HEK293 (cell line): ENCODE results near the gene PRKCD.

ENCODE experiments used
- CTCF ChIP-seq: fragments of 450-650 bp; formaldehyde crosslinking; IDR thresholded peaks from 2 replicates; pipeline ENCODE4 v1.5.1; 2016; ENCODE audit warnings: missing biosample characterization, missing genetic modification characterization
- IKZF3 ChIP-seq: fragments of 450-650 bp; IDR thresholded peaks from 2 replicates; pipeline ENCODE4 v1.5.0; 2018; ENCODE audit warnings: missing biosample characterization, mild to moderate bottlenecking, missing genetic modification characterization, moderate library complexity
- ZFP69B ChIP-seq: fragments of 450-650 bp; formaldehyde crosslinking; IDR thresholded peaks from 2 replicates; pipeline ENCODE4 v1.5.1; 2016; ENCODE audit warnings: missing biosample characterization, missing genetic modification characterization
- ZNF121 ChIP-seq: fragments of 450-650 bp; formaldehyde crosslinking; IDR thresholded peaks from 2 replicates; pipeline ENCODE4 v1.5.1; 2016; ENCODE audit warnings: missing biosample characterization, missing genetic modification characterization
- ZNF501 ChIP-seq: fragments of 450-650 bp; formaldehyde crosslinking; IDR thresholded peaks from 2 replicates; pipeline ENCODE4 v1.5.1; 2016; ENCODE audit warnings: missing biosample characterization, missing genetic modification characterization
- ZNF548 ChIP-seq: fragments of 450-650 bp; formaldehyde crosslinking; IDR thresholded peaks from 2 replicates; pipeline ENCODE4 v1.5.1; 2016; ENCODE audit warnings: missing biosample characterization, missing genetic modification characterization
- ZNF658 ChIP-seq: fragments of 450-650 bp; formaldehyde crosslinking; IDR thresholded peaks from 2 replicates; pipeline ENCODE4; 2016; ENCODE audit warnings: missing biosample characterization, missing genetic modification characterization
- TF ChIP-seq, protein P1 (sequence below): fragments of 450-650 bp; formaldehyde crosslinking; IDR thresholded peaks from 2 replicates; pipeline ENCODE4 v1.5.1; 2016; ENCODE audit warnings: missing biosample characterization, missing genetic modification characterization, low read depth
- TF ChIP-seq, protein P2 (sequence below): fragments of 450-650 bp; formaldehyde crosslinking; IDR thresholded peaks from 2 replicates; pipeline ENCODE4 v1.5.1; 2016; ENCODE audit warnings: missing biosample characterization, missing genetic modification characterization
- TF ChIP-seq, protein P3 (sequence below): fragments of 450-650 bp; formaldehyde crosslinking; IDR thresholded peaks from 2 replicates; pipeline ENCODE4 v1.5.1; 2017; ENCODE audit warnings: missing biosample characterization, mild to moderate bottlenecking, missing genetic modification characterization, moderate library complexity

DNA sequence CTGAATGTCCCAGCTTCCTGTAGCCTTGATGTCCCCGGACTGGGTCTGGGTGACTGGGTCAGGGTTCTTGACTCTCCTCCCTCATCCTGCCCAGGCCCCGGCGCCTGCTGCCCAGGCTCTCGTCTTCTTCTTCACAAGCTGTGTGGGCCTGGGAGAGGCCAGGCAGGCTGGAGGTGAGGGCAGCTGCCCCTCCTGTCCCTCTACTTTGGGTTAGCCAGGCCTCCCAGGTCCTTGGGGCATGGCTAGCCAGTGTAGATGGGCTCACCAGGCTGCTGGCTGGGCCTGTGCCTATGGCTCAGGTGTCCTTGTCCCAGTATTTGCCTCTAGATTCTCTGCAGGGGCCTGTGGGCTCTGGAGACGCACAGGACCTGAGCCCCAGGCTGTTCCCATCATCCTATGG lies 63.0 kb downstream of the PRKCD start:
- TF ChIP-seq CTCF (tag by site-specific recombination): no peak
- no peak for TF ChIP-seq ZFP69B
- TF ChIP-seq ZNF121 (tag by site-specific recombination): no peak
- TF ChIP-seq IKZF3 (tag by site-specific recombination): no peak
- no peak for TF ChIP-seq ZNF548 (tag by site-specific recombination)
- TF ChIP-seq, protein P1, sequence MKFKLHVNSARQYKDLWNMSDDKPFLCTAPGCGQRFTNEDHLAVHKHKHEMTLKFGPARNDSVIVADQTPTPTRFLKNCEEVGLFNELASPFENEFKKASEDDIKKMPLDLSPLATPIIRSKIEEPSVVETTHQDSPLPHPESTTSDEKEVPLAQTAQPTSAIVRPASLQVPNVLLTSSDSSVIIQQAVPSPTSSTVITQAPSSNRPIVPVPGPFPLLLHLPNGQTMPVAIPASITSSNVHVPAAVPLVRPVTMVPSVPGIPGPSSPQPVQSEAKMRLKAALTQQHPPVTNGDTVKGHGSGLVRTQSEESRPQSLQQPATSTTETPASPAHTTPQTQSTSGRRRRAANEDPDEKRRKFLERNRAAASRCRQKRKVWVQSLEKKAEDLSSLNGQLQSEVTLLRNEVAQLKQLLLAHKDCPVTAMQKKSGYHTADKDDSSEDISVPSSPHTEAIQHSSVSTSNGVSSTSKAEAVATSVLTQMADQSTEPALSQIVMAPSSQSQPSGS (tag by site-specific recombination): no peak
- no peak for TF ChIP-seq ZNF658 (tag by site-specific recombination)
- TF ChIP-seq, protein P2, sequence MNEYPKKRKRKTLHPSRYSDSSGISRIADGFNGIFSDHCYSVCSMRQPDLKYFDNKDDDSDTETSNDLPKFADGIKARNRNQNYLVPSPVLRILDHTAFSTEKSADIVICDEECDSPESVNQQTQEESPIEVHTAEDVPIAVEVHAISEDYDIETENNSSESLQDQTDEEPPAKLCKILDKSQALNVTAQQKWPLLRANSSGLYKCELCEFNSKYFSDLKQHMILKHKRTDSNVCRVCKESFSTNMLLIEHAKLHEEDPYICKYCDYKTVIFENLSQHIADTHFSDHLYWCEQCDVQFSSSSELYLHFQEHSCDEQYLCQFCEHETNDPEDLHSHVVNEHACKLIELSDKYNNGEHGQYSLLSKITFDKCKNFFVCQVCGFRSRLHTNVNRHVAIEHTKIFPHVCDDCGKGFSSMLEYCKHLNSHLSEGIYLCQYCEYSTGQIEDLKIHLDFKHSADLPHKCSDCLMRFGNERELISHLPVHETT (tag by site-specific recombination): no peak
- TF ChIP-seq, protein P3, sequence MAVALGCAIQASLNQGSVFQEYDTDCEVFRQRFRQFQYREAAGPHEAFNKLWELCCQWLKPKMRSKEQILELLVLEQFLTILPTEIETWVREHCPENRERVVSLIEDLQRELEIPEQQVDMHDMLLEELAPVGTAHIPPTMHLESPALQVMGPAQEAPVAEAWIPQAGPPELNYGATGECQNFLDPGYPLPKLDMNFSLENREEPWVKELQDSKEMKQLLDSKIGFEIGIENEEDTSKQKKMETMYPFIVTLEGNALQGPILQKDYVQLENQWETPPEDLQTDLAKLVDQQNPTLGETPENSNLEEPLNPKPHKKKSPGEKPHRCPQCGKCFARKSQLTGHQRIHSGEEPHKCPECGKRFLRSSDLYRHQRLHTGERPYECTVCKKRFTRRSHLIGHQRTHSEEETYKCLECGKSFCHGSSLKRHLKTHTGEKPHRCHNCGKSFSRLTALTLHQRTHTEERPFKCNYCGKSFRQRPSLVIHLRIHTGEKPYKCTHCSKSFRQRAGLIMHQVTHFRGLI (tag by site-specific recombination): no peak
- TF ChIP-seq ZNF501 (tag by site-specific recombination): no peak
